HUDEP-2 (cell line): ENCODE data around the gene OXNAD1.

ENCODE experiments used
- DNase-seq, 76 experiments: peaks; one replicate each; lab custom pipeline; 2025; ENCODE audit not compliant: unreplicated experiment in 76 of 76; lab: John Stamatoyannopoulos, UW

The OXNAD1 gene

GRCh38 chr3:16272588-16272987 lies 7.6 kb downstream of the OXNAD1 start:
- DNase-seq: no peak

DNA sequence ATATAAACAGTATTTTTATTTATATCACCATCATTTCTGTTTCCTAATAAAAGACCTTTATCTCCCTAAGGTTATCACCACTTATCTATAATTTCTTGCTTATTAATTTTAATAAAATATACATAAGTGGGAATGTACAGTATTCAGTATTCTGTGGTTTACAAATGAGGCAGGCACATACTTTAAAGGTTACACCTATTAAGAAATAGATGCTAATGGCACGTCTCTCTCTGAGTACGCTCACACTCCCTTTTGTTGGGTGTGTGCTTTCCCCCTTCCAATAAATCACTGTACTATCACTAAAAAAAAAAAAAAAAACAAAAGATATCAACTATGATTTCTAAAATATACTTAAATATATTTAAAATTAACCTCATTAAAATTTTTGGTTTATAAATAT lies 8.9 kb downstream of the OXNAD1 start:
- no peak for DNase-seq

DNA sequence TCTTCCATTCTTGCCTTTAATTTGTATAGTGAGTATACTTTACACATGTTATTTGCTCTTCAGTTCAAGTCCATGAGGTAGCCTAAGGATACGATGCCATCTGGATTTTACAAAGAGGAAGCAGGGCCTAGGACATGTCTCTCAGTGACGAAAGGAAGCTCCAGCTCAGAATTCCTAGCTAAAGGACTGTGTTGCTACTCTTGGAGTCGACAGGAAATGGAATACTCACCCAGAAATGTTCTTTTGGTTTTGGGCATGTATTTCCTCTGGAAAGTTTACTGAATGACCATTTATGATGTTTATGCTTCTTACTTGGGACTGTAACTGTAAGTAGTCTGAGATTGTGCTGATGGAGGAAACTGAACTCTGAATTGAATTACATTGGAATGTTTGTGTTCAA lies 12.5 kb downstream of the OXNAD1 start:
- DNase-seq: no peak

DNA sequence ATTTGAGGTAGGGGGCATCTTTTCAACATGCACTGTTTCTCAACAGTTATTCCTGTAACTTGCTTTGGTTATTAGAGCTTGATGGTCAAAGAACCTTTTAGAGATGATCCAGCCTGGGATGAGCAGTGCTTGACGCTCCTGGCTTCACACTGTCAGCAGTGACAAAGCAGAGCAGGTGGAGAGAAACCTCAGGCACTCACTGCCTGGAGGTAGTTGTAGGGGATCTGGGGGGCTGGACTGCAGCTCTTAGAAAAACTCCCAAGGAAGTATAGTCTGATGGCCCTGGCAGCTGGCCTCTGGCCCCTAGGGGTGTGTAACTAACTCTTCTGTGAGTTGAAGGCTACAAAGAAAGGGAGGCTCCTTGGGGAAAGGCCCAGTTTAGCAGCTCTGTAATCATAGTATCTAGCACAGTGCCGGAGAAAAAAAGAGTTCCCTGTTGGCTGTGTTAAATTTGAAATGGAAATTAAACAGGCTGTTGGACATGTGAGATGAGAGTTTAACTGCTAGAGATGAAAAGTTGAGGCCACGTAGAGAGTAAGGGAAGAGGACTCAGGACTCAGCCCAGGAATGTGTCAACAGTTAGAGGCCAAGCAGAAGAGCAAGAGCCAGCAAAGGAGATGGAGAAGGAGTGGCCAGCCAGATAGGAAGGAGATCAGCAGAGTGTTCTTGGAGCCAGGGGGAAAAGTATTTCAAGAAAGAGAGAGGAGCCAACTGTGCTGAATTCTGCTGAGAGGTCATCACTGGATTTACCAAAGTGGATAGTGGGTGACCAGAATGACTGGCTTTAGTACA lies 14.2 kb downstream of the OXNAD1 start:
- no peak for DNase-seq

DNA sequence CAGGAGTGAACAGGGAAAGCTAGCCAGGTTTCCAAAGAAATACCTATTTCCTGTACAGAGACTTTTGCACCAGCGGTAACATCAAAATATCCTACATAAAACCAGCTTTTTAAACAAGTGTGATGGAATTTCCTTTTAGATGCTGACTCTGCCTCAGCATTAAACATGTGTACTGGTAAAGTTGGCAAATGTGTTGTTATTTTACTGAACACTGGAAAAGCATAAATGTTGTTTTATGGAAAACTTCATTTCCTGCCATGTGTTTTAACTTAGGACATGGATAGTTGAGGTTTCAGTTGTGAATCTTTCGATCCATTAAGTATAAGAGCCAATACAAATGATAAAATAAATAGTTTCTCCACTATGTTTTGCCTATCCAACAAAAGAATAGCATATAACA lies 15.7 kb downstream of the OXNAD1 start:
- no peak for DNase-seq

DNA sequence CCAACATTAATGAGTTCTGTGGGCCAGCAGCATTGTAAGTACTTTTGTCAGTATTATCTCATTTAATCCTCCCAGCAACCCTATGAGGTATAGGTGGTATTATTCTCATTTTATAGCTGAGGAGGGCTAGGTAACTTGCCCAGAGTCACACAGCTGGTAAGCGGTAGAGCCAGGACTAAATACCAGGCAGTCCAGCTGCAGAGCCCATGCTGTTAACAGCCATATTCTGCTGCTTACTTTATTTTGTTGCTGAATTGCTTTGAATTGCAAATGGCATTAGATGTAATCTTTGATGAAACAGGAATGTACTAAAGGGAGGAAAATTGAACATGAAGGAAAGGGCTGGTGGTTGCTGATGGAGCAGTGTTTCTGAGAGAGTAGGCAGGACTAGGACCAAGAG lies 19.6 kb downstream of the OXNAD1 start:
- DNase-seq: no peak

DNA sequence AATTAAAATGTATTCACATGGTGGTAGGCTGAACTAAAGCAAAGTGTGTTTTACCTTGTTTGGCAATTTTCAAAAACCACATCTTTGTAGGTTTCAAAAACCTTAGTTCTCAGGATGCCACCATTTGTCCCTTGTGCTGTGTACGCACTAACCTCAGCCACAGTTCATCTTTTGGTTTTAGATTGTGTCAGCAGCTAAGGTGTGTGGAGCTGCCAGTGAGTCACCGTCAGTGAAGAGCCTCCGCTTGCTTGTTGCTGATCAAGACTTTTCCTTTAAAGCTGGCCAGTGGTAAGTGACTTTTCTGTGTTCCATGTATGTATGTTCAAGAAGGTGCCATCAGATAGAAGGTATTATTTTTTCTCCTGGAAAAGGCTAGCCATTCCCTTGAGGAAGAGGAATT lies 21.1 kb downstream of the OXNAD1 start:
- peak in 1 of 76 experiments; percentile 9 for DNase-seq

DNA sequence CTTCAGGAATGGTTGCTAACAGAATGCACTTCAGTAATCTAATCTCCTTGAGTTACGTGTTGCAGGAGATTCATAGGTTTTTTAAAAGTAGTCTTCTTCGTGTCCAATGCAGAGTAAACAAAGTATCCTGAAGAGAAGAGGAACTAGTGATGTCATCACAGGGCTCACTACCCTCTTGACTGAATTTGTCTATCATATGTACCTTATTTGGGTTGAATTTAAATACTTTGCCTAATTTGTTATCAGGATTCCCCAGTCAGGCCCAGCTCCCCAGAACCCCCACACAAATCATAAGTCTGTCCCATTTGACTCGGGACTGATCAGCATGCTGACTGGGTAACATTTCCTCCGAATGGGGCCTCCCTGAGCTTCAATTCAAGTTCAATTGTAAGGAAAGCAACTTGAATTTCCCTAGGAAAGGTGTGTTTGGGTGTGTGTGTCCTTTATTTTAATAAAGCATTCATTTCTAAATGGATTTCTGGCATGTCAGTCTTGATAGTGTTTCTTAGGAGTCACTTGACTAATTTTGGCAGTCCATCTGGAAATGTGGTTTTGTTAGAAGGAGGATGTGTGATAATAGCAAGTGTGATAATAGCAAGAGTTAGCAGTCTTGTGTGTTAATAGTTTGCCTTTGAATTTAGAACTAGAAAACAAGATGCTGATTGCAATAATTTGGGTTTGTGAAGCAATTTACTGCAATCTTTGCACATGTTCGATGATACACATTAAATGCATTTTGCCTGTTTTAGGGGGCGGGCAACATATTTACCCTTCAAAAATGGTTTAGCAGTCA lies 21.9 kb downstream of the OXNAD1 start:
- peak in 34 of 76 experiments; percentile 3 to 66 (median 30) for DNase-seq

GRCh38 chr3:16288664-16289063 lies 23.7 kb downstream of the OXNAD1 start:
- DNase-seq: peak in 2 of 76 experiments; percentile 6 to 14

DNA sequence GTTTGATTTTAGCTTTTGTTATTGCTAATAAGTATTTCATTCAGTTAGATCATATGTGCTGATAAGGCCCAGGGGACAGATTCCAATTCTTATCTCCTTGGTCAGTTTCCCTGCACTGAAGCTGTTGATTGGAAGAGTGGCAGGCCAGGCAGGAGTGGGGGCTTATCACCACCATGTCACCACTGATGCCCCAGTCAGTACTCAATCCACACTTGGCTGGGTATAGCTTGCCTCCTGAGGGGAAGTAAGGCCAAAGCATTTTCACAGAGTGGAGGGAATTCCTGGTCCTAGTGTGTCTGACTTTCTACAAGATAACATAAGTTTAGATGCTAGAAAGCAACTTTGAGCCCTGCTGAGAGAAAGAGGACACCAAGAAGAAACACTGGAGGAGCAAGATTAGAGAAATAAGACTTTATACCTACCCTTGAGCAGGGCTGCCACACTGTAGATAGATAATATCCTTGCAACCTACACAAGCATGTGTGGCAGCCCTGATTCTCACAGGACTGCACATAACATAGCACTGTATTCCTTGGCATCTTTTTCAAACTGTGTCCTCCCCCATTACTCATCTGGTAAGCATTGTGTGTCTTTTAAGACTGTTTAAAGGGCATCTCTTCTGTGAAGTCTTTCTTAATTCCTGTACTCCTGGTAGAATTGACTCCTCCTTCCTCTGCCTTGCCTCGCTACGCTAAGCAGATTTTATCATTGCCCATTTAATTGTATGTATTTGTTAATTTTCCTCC lies 24.3 kb downstream of the OXNAD1 start:
- peak in 11 of 76 experiments; percentile 8 to 54 (median 22) for DNase-seq

DNA sequence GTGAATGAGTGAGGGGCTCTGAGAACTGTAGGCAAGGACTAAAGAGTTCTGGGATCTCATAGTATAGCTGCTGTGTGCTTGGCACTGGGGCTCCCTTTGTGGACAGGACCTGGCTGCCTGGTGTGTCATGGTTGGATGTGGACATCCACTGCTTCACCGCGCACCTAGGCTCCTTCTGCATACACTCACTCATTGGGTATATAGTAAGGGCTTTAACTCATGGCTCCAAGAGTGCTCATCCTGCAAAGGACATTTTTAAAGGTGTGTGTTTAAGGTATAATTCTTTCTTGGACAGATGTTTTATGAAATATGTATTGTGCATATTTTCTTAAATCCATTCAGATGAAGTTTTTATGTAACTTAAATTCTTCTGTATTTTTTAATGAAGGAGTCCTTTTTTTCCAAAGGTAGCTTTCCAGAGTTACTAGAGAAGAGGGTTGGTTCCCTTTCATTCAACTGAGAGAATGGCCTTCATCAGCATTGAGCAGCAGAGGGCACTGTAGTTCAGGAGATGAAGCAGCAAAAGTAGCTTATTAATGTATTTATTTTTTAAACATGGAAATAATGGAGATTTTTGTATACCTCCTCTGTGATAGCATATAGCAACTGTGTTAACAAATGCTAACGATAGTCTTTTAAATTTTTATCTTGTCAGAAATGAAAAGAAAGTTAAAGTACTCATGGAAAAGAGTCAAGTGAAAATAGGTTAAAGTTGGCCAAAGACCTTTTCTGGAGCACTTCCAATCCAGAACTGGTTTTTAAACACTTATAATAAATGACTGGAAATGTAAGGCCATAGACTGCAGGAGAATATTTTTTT lies 25.2 kb downstream of the OXNAD1 start:
- peak in 38 of 76 experiments; percentile 2 to 59 (median 21) for DNase-seq

DNA sequence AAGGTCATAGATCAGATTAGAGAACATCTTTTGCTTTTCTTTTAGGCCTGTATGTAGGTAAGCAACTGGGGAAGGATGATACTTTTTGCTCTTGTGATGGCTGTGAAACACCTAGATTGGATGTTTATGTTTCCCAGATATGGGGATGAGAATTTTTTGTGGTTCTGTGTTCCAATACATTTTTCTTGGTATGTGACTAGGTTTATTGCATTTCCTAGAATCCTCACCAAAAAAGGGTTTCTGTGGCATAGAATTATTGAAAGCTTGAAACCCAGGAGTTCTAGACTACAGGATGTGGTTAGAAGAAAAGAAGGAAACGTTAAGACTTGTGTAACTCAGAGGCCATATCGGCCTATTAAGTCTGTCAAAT lies 25.8 kb downstream of the OXNAD1 start:
- no peak for DNase-seq

DNA sequence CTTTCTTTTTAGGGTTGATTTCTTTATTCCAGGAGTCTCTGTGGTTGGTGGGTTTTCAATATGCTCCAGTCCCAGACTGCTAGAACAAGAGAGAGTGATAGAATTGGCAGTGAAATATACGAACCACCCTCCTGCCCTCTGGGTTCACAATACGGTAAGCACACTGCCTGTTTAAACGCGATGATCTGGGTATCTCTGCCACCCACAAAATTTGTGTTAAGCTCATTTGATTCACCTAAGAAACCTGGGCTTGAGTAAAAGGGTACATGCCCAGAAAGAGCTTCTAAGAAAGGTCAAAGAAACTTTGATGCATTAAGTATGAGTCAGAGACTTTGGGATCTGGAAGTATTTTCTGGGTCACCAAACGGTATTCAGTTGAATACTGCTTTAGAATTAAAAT lies 29.8 kb downstream of the OXNAD1 start:
- DNase-seq: no peak

DNA sequence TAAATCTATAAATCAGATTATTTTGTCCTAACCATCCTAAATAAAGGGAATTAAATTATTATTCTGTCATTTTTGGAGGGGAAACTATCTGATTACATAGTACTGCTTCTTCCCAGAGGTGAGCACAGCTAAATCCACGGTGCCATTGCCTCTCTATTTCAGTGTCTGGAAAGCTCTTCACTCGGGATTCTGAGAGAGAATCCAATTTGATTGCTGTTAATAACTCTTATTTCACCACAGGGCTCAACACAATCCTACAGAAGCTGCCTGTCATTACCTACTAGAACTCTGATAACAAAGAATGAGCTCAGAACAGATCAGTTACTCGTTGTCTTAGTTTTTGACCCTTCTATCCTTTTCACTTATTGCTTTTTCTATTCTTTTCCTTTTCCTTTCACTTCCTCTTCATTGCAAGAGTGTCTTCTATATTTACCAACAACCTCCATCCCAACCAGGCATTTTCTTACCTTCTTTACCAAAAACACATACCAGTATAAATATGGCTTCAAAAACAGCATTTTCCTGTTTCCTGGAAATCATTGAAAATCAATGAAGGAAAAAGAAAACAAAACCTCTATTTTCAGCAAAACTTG lies 30.4 kb downstream of the OXNAD1 start:
- DNase-seq: no peak

DNA sequence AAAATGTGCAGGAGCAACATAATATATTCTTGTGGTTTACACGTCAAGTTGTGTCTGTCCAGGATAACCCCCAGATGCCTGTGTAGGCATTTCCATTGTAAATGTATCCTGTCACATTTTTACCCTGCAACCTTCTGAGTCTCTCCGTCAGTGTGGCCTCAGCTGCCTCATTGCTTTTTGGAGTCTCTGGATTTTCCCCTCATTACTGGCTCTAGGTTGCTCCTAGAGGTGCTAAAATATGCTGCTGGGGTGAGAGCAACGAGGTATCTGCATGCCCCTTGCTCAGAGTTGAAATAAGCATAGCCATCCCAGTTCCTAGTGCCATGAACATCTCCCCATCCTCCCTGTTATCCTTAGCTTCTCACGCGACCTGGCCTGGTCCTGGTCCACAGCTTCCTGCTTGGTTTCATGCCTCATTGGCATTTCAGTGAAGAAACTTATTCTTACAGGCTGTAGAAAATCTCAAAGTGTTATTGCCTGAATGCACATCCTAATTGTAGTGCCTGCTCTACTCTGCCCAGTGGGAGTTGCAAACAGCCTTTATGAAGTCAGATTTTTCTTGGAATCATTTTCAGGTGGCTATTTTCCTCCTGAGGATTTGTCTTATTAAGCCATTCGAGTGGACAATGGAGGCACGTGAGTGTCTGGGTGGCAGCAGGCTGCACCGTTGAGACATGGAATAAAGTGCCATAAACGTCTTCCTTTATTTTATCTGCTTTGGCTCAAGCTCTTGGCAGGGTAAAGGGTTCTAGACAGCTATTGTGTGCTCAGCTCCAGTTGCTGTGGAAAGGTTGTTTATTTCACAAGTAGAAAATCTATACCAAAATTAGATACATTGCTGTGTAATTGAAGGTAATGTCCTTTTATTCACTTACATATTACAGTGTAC lies 33.2 kb downstream of the OXNAD1 start:
- DNase-seq: no peak

DNA sequence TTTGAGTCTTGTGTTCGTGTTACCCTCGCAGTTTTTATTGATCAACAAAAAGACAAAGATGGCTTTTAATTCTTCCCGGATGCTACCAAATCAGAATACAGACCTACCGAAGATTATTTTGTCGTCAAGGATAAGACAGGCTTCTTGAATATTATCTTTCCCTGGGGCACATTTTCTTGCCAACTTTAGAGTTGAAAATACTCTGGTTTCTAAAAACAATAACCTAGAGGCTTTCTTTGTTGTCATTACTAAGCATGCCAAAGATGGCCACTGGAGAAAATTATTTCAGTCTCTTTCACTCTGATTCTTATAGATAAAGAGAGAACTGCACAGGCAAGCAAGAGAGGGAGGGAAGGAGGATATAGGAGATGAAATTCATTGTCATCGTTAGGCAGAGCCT lies 33.9 kb downstream of the OXNAD1 start:
- no peak for DNase-seq

GRCh38 chr3:16299746-16300145 lies 34.7 kb downstream of the OXNAD1 start:
- no peak for DNase-seq

DNA sequence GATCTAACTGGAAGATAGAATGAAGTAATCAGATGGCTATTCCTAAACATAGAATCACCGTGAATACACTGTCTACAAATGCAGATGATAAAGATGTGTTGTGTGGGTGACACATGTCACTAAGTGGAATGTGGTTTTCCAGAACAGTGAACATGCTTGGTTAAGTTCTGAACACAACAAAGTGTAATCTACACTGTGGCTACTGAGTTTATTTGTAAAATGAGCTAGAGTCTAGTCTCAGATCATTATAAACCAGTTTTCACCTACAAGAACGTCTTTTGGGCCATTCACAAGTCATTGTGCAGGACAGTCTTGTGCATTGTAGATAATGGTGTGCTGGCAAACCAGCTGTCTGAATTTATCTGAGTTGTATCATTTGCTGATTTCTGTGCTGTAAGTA lies 35.3 kb downstream of the OXNAD1 start:
- DNase-seq: peak in 3 of 76 experiments; percentile 8 to 18 (median 10)

DNA sequence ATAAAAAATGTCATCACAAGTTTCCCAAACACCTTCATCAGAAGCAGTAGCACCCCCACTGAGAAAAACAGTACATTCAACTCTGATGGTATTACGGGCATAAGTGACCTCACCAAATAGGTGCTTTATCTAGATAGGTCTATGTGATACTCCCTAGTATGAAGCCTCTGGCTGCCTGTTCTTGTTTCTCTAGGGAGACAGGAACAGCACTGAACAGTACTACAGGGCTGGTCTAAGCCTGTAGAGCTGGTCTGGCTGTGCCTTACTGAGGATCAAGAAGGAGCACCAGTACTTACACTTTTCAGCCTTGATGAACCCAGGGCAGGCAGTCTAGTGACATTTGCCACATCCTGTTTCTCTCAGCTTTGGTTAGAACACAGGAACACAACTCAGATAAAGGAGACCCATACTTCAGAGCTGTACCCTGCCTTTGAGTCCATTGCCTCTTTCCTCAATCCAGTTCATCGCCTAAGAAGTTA lies 35.9 kb downstream of the OXNAD1 start:
- no peak for DNase-seq
